ENCODE measurements around the gene MAML2. TPM values are rescaled to one million over a fixed set of nuclear protein-coding genes. Genes with fewer than 3 reads are reported as not detected.

The MAML2 gene
- total and polyA plus RNA-seq, 2 of the 8 experiments (the other 6 are each of a cell fraction or from before 2014, with no cell fraction given), result 3.8 to 6.6 TPM

DNA sequence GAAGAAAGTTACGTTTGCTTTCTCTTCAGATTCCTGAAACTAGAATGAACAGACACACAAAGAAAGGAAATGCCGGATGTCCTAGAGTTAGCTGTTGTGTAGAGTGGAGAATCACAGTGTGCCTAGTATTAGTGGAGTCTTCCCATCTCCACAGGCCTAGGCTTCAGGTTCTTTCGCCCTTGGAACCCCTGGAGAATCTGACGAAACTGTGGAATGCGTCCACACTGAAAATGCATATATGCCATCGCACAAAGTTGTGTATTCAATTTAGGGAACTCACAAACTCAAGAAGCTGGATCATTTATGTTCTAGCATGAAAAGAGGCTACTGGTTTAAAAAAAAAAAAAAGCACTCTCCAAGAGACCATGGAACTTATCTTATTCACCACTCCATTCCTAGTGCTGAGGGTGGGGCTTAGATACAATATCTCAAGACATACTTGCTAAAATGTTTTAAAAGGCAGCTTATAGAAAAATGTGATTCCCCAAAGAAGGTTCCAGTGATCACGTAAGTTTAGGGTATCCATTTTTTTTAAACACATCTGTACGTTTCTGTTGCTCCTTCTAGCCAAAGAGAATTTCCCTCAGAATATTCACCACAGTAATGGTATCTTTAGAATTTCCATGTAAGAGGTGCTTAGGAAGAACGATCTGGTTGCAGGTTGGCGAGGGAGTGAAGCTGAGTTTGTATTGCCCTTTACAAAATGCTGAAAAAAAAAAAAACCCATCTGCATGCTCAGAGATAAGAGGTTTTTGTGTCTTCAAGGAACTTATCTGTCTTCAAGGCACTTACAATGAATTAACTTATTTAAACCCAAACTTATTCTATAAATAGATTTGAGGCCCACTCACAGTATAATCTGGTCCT, 20.0 kb downstream of the MAML2 start:
- Histone ChIP-seq H3K14ac (ENCODE audit: insufficient read length) (no peak overlapping the region), H2BK20ac (ENCODE audit: low read length) (no peak overlapping the region), H3K56ac (replicated peaks; ENCODE audit: insufficient read length, low read depth, low read length) (no peak overlapping the region), H3K23ac (ENCODE audit: insufficient read length) (no peak overlapping the region), H3K9ac (replicated peaks in 1 of 4; ENCODE audit: extremely low read depth in 1 of 4, low read depth in 3 of 4, low read length in 3 of 4) (no peak overlapping the region), H3K4me2 (ENCODE audit: insufficient read depth in 1 of 2, low read depth in 2 of 2, low read length in 2 of 2) (no peak overlapping the region), H3K9me3 (ENCODE audit: insufficient read depth in 2 of 2, low read depth in 1 of 2, low read length in 1 of 2) (peaks cover 0 to 3% of the 10 kb centered on the region in 2 experiments; a peak in 1 of 4 replicates), H2BK5ac (ENCODE audit: low read depth, low read length) (peak overlapping the region; percentile 6; the same call in 1 of the 2 replicates), H4K8ac (ENCODE audit: extremely low read depth, insufficient read depth, low read length) (no peak overlapping the region), H3K4me1 (replicated peaks in 1 of 4; ENCODE audit: control insufficient read depth in 3 of 4, insufficient read depth in 4 of 4, low read length in 3 of 4) (peaks cover 0 to 4% (median 1%) of the 10 kb centered on the region in 4 experiments; a peak in 2 of 7 replicates), H2BK120ac (replicated peaks; ENCODE audit: low read depth, low read length) (peak overlapping the region; percentile 41), H3K18ac (ENCODE audit: extremely low read depth, low read length) (no peak overlapping the region), H2AK5ac (ENCODE audit: low read depth, low read length) (peak overlapping the region; percentile 13; the same call in 1 of the 2 replicates), H4K5ac (ENCODE audit: insufficient read length, low read depth, low read length) (no peak overlapping the region), H2AFZ (ENCODE audit: low read length) (no peak overlapping the region), H3K27ac (ENCODE audit: low read depth, low read length) (no peak overlapping the region), H3K27me3 (replicated peaks in 1 of 4; ENCODE audit: control insufficient read depth in 3 of 4, extremely low read depth in 1 of 4, insufficient read depth in 3 of 4, low read length in 3 of 4) (no peaks in the 10 kb centered on the region), H3K4ac (replicated peaks; ENCODE audit: insufficient read length, low read depth, low read length) (no peak overlapping the region), H4K20me1 (replicated peaks in 1 of 2; ENCODE audit: control insufficient read depth in 1 of 2, insufficient read depth in 2 of 2, low read length in 2 of 2) (no peaks in the 10 kb centered on the region), H3K36me3 (ENCODE audit: control insufficient read depth in 2 of 4, insufficient read depth in 4 of 4, low read length in 3 of 4) (no peaks in the 10 kb centered on the region), H3K79me1 (ENCODE audit: low read depth, low read length) (no peaks in the 10 kb centered on the region; the same call in 1 of the 2 replicates), H2BK15ac (ENCODE audit: low read length) (peak overlapping the region; percentile 62; the same call in 1 of the 2 replicates), H3K79me2 (ENCODE audit: control insufficient read depth in 1 of 2, insufficient read depth in 2 of 2, low read length in 2 of 2) (peaks cover 0 to 2% of the 10 kb centered on the region in 2 experiments; a peak in 1 of 4 replicates), H3K23me2 (ENCODE audit: low read depth, low read length) (no peaks in the 10 kb centered on the region), H4K91ac (replicated peaks; ENCODE audit: insufficient read length, low read length) (no peak overlapping the region), H2BK12ac (ENCODE audit: low read depth, low read length) (0 out of 2 replicates have a peak overlapping the region, but pooled peaks have one; percentile 12), H3K4me3 (ENCODE audit: extremely low read depth in 1 of 4, insufficient read depth in 2 of 4, low read depth in 3 of 4, low read length in 4 of 4) (no peak overlapping the region)
- 95% methylated on average over 10 of the region's 10 CpGs; no CpG with 5 or more reads in 1 of the 2 experiments for WGBS, 2 experiments (ENCODE audit: extremely low coverage in 1 of 2, insufficient coverage in 1 of 2, insufficient read length in 1 of 2, insufficient replicate concordance in 2 of 2, low coverage in 1 of 2, low lambda C conversion rate in 2 of 2, missing lambda C conversion rate in 1 of 2)
- FAIRE-seq (no peak), DNase-seq (ENCODE audit: low read depth in 1 of 2, low spot score in 2 of 2) (no peak)
- no peak for TF ChIP-seq CREB1 (IDR thresholded peaks at IDR 0.05)
- CTCF ChIA-PET (ENCODE audit: partially characterized antibody), result interaction anchor here (0.5 to 2.3 kb wide), 6 partner anchors 8 to 58 kb away, joined by 3 to 9 read pairs (median 3); no protein-coding TSS in a partner anchor
- POLR2A ChIA-PET (ENCODE audit: partially characterized antibody), result interaction anchor here (1.2 kb wide), 1 partner anchor 15 kb away, joined by 3 read pairs; no protein-coding TSS in a partner anchor
